Measurements from ENCODE around the gene EZR.

DNA sequence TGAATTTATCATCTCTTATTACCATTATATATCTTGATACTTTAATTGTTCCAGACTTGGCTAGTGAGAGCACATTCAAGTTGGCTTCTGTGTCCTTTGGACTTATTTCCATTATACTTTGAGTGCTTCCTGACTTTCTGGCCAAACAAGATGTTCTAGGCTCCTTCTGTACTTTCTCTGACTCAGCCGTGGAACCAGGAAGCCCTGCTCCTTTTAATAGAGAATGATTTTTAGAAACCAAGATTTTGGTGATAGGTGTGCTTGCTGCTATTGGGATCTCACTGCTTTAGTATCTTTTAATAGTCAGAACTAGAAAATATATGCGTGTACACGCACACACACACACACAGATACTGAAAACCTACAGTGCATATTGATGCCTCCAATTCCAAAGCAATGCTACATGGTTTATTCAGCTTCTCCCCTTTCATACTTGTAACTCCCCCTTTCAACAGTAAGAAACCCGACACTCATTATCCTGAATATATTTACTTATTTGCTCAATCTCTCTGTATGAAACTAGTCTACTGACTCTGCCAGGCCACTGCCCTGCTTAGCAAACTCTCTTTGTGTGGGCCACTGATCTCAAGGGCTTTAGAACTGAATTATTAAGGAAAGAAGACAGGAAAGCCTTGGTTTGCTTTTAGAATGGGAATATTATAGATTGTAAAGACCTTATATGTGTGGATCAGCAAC, 42.7 kb upstream of the EZR start:
- TF ChIP-seq, protein P1, sequence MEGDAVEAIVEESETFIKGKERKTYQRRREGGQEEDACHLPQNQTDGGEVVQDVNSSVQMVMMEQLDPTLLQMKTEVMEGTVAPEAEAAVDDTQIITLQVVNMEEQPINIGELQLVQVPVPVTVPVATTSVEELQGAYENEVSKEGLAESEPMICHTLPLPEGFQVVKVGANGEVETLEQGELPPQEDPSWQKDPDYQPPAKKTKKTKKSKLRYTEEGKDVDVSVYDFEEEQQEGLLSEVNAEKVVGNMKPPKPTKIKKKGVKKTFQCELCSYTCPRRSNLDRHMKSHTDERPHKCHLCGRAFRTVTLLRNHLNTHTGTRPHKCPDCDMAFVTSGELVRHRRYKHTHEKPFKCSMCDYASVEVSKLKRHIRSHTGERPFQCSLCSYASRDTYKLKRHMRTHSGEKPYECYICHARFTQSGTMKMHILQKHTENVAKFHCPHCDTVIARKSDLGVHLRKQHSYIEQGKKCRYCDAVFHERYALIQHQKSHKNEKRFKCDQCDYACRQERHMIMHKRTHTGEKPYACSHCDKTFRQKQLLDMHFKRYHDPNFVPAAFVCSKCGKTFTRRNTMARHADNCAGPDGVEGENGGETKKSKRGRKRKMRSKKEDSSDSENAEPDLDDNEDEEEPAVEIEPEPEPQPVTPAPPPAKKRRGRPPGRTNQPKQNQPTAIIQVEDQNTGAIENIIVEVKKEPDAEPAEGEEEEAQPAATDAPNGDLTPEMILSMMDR (IDR thresholded peaks at IDR 0.05), result no peak
- no peak for TF ChIP-seq POLR2A (IDR thresholded peaks at IDR 0.05)
